HuH-7.5 (cell line): Measurements from ENCODE around the gene SMYD3.

Source experiments
- DNase-seq: peaks from one replicate; pipeline ENCODE4 v3.0.0; 2011; ENCODE audit warnings: low spot score

The SMYD3 gene

GRCh38 chr1:245903851-245904250 lies 603.2 kb downstream of the SMYD3 start:
- no peak for DNase-seq

GRCh38 chr1:245901565-245901964 lies 605.5 kb downstream of the SMYD3 start:
- no peak for DNase-seq

- DNase-seq = no peak
Measured at GRCh38 chr1:245901037-245901436, 606.0 kb downstream of the SMYD3 start.

- DNase-seq = no peak
Measured at GRCh38 chr1:245898581-245898980, 608.5 kb downstream of the SMYD3 start.

- DNase-seq = no peak
Measured at GRCh38 chr1:245896258-245896657, 610.8 kb downstream of the SMYD3 start.

GRCh38 chr1:245895455-245895959 lies 611.6 kb downstream of the SMYD3 start:
- DNase-seq = no peak

- no peak for DNase-seq
Measured at GRCh38 chr1:245894843-245895242, 612.2 kb downstream of the SMYD3 start.

GRCh38 chr1:245893025-245893424 lies 614.1 kb downstream of the SMYD3 start:
- no peak for DNase-seq

GRCh38 chr1:245888809-245889208 lies 618.3 kb downstream of the SMYD3 start:
- no peak for DNase-seq

- no peak for DNase-seq
Measured at GRCh38 chr1:245887829-245888228, 619.2 kb downstream of the SMYD3 start.

- no peak for DNase-seq
Measured at GRCh38 chr1:245881767-245882391, 625.2 kb downstream of the SMYD3 start.

GRCh38 chr1:245880754-245881403 lies 626.2 kb downstream of the SMYD3 start:
- no peak for DNase-seq

- peak; percentile 58 for DNase-seq
Measured at GRCh38 chr1:245879091-245879490, 628.0 kb downstream of the SMYD3 start.

- DNase-seq = peak; percentile 35
Measured at GRCh38 chr1:245878585-245878984, 628.5 kb downstream of the SMYD3 start.

- no peak for DNase-seq
Measured at GRCh38 chr1:245877976-245878375, 629.1 kb downstream of the SMYD3 start.

- no peak for DNase-seq
Measured at GRCh38 chr1:245876586-245876985, 630.5 kb downstream of the SMYD3 start.

- no peak for DNase-seq
Measured at GRCh38 chr1:245875581-245876261, 631.4 kb downstream of the SMYD3 start.

- no peak for DNase-seq
Measured at GRCh38 chr1:245874942-245875580, 632.0 kb downstream of the SMYD3 start.

- DNase-seq = no peak
Measured at GRCh38 chr1:245873883-245874671, 633.0 kb downstream of the SMYD3 start.

GRCh38 chr1:245873068-245873467 lies 634.0 kb downstream of the SMYD3 start:
- DNase-seq = no peak

GRCh38 chr1:245872475-245872874 lies 634.6 kb downstream of the SMYD3 start:
- no peak for DNase-seq

GRCh38 chr1:245871915-245872314 lies 635.2 kb downstream of the SMYD3 start:
- DNase-seq = no peak
